HG03139 (cell line): ENCODE results near the gene MTO1.
"Not testable (repeated sequence)": the region's sequence is repeated elsewhere in the genome, so short reads cannot be mapped to it uniquely, and the experiment has no call there.

Experiments used
- ATAC-seq: cut with Tn5 transposase; IDR thresholded peaks from one replicate; pipeline ENCODE4 v1.9.1; 2021; ENCODE audit not compliant: unreplicated experiment

The MTO1 gene

DNA sequence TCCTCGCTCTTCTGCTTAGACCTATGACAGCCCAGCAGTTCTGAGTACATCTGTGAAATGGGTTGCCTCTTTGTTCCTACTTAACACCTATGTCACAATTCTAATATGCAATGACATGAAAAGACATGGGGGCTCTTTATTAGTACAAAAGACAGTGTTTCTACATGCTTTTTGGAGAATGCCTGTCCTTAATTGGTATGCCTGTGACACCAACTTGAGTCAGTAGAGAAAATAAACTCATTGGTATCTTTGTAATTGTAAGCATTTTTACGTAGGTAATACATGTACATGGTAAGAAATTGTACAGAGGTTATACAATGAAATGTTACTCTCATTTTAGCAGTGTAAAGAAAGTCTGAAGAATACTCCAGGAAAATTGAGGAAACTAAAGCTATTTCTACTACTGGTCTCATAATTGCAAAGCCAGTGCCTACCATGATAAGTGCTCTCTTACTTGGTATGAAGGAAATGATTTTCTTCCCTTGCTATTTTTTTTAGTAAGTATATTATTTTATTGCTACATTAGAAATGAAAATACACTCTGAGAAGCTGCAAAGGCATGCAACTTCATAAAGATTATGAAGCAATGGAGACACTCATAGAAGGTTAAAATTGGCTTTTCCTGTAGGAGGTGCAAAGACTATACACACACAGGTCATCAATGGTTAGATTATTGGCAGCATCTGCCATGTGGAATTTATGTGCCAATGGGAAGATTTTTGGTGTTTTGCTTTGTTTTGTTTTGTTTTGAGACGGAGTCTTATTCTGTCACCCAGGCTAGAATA is 64.2 kb downstream of the MTO1 start:
- no peak for ATAC-seq

DNA sequence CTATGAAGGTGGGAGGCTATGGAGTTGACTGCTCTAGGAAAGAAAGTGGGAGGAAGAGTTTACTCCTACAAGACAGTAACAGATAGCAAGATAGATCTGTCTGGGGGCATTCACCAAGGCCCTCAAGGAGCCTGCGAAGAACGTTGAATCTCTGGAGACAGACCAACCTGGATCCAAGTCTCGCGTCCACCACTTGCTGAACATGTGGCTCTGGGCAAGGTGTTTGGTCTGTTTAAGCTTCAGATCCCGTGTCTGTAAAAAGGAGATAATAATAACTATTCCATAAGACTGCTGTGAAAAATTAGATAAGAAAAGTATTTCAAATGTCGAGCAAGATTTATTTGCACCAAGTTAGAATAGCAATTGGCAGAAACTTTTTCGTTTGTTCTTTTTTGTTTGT is 67.4 kb downstream of the MTO1 start:
- ATAC-seq: no peak

DNA sequence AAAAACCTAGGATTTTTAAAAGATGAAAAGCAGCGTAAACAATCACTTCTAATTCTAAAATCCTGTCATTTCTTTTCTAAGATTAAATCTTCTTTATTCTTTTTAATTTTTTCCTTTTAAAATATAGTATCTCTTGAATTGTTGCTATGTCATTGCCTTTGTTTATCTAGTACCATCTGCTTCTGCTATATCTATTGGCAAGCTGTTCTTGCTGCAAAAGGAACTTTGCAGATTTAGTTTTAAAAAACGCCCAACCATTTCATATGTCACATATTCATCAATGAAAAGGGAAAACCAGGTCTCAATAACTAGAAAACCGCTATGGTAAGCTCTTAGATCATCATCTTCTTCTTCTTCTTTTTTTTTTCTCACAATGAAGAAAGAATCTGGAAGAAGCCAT is 70.8 kb downstream of the MTO1 start:
- no peak for ATAC-seq

DNA sequence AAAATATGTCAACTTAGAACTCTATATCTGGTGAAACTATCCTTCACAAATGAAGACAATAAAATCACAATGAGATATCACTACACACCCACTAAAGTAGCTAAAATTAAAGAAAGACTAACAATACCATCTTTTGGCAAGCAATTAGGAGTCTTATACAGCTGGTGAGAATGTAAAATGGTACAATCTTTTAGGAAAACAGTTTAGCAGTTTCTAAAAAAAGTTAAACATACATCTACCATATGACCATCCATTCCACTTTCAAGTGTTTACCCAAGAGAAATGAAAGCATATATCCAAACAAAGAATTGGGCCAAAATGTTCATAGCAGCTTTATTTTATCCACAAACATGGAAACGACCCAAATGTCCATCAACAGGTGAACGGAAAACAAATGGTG is 73.1 kb downstream of the MTO1 start:
- ATAC-seq: no peak

DNA sequence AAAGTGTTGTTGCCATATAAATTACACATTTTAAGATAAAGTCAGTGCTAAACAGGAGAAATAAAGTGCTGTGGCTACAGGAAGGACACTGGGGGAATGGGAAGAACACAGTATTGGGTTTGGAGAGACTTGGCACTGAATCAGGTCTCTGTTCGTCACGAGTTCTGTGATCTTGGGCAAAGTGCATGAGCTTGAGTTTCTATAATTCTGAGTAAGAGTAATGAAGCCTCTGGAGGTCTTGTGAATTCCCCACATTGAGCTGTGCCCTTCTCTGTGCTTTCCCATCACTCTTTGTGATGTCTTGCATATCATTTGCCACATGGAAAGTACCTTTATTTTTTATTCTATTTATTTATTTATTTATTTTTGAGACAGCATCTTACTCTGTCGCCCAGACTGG is 76.1 kb downstream of the MTO1 start:
- no peak for ATAC-seq

DNA sequence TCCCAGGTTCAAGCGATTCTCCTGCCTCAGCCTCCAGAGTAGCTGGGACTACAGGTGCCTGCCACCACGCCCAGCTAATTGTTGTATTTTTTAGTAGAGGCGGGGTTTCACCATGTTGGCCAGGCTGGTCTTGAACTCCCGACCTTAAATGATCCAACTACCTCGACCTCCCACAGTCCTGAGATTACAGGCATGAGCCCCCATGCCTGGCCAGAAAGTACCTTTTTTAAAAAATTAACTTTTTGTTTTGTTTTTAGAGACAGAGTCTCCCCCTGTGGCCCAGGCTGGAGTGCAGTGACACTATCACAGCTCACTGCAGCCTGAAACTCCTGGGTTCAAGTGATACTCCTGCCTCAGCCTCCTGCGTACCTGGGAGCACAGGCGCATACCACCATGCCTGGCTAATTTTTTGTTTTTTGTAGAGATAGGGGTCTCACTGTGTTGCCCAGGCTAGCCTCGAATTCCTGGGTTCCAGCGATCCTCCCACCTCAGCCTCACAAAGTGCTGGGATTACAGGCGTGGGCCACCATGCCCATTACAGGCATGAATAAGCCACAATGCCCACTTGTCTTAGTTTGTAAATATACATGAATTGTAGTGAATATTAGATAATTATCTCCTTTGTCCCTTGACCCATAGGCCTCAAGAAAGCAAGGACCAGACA is 76.7 kb downstream of the MTO1 start:
- no peak for ATAC-seq

DNA sequence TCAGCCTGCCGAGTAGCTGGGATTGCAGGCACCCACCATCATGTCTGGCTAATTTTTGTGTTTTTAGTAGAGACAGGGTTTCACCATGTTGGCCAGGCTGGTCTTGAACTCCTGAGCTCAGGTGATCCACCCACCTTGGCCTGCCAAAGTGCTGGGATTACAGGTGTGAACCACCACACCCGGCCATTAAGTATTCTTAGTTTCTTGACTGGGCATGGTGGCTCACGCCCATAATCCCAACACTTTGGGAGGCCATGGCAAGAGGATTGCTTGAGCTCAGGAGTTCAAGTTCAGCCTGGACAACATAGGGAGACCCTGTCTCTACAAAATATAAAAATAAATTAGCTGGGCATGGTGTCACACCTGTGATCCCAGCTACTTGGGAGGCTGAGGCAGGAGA is 80.9 kb downstream of the MTO1 start:
- ATAC-seq: not testable (repeated sequence)

DNA sequence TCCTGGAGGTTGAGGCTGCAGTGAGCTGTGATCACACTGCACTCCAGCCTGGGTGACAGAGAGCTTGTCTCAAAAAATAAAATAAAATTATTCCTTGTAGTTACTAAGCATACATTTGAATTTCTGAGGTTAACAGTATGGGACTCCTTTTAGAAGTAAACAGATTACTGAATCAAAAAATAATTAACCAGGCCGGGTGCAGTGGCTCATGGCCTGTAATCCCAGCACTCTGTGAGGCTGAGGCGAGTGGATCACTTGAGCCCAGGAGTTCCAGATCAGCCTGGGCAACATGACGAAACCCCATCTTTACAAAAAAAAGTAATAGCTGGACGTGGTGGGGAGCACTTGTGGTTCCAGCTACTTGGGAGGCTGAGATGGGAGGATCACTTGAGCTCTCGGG is 81.4 kb downstream of the MTO1 start:
- no peak for ATAC-seq

DNA sequence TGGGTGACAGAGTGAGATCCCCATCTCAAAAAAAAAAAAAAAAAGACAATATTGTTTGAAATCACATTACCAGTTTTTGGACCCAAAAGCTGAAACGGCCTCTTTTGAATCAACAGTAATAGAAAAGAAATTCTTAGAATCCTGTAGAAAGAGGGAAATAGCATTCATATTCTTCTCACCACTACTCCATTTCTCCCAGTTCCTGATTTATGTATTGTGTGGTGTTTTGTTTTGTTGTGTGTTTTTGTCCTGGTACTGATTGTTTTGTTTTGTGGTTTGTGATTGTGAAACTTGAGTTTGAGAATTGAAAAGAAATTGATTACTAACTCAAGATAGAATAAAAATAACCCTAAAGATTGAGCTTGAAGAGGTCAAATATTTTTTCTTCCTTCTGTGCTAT is 85.5 kb downstream of the MTO1 start:
- no peak for ATAC-seq

DNA sequence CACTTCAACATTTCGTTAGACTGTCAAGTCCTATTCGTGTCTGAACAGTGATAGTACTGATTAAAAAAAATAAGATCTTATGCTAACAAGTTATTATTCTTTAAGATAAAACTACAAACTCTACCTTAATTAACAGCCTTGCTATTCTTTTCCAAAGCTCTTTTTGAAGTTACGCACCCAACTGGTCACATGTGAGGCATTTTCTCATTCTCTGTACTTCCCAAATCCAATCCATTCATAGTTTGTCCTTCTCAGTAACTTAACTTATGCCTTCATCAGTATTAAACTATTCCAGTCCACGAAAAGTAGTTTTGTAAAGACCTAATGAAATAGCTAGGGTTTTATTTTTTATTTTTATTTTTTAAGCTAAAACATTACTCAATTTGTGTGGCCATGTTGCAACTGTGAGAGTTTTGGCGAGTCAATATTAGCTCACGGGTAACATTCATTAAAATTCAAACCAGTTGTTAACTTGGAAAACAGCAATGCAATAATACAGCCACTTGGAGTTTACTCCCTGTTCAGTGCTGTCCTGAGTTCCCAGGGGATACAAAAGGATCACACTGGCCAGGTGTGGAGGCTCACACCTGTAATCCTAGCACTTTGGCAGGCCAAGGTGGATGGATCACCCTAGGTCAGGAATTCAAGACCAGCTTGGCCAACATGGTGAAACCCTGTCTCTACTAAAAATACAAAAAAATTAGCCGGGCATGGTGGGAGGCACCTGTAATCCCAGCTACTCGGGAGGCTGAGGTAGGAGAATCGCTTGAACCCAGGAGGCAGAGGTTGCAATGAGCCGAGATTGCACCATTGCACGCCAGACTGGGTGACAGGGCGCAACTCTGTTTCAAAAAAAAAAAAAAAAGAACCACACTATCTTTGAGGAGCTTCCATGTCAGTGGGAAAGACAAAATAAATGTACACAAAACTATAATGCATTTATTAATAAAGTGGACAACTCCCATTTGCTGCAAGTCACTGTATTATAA is 87.2 kb downstream of the MTO1 start:
- no peak for ATAC-seq

DNA sequence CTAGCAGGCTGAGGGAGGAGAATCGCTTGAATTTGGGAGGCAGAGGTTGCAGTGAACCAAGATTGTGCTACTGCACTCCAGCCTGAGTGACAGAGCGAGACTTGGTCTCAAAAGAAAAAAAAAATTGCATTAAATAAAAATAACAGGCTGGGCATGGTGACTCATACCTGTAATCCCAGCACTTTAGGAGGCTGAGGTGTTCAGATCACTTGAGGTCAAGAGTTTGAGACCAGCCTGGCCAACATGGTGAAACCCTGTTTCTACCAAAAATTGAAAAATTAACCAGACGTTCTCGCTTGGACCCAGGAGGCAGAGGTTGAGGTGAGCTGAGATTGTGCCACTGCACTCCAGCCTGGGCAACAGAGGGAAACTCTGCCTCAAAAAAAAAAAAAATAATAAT is 89.6 kb downstream of the MTO1 start:
- ATAC-seq: not testable (repeated sequence)

DNA sequence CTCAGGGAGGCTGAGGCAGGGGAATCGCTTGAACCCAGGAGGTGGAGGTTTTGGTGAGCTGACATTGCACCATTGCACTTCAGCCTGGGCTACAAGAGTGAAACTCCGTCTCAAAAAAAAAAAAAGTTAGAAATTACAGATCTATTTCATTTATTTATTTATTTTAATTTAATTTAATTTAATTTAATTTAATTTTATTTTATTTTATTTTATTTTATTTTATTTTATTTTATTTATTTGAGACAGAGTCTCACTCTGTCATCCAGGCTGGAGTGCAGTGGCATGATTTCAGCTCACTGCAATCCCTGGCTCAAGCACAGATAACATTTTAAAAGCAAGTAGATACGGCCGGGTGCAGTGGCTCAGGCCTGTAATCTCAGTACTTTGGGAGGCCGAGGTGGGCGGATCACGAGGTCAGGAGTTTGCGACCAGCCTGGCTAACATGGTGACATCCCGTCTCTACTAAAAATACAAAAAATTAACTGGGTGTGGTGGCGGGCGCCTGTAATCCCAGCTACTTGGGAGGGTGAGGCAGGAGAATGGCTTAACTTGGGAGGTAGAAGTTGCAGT is 93.9 kb downstream of the MTO1 start:
- ATAC-seq: not testable (repeated sequence)

DNA sequence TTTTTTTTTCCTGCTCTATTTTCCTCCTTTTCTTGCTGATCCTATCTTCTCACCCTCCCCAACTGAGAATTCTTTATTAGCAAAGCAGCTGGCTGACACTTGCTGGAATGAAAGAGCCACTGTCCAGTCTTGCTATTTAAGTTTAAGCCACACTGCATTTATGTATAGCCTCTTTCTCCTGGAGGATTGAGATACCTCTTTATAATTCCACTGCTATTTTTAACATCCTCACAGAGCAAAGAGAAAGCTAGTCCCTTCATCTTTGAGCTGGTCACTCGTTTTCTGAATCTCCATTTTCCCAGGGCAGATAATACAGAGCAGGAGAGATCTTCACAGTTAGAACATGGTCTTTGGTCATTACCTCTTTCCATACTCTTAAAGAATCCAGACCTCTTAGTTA is 95.3 kb downstream of the MTO1 start:
- ATAC-seq: no peak
